ENCODE data around the gene EBLN1.

DNA sequence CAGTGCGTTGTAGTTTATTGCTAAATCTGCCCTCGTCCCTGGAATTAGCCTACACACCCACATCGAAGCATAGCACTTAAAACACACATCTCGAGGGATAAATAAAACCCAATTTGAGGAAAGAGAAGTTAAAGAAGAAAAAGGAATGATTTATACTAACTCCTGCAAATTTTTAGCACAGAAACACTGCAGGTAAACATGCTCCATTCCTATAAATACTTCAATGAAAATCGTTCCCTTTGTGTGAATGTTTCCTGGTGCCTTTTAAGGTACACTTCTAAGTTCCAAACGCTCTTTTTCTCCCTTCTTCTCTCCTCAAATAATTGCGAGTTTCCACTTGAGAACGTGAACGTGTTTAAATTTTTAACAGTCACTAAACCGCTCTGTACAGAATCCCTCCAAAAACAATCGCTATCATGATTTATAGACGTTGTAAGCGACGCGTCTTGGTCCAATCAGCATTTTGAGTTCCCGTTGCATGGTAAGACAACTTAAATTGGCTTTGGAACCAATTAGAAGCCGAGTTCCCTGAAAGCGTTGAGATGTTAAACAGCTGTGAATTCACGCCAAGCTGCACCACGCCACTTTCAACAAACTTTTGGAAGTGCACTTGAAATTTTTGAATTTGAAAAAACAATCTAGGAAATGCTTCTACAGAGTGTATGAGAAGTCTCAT lies 12.5 kb upstream of the EBLN1 start:
- TF ChIP-seq EZH2 (IDR thresholded peaks at IDR 0.05), result no peak
- TF ChIP-seq, protein P1, sequence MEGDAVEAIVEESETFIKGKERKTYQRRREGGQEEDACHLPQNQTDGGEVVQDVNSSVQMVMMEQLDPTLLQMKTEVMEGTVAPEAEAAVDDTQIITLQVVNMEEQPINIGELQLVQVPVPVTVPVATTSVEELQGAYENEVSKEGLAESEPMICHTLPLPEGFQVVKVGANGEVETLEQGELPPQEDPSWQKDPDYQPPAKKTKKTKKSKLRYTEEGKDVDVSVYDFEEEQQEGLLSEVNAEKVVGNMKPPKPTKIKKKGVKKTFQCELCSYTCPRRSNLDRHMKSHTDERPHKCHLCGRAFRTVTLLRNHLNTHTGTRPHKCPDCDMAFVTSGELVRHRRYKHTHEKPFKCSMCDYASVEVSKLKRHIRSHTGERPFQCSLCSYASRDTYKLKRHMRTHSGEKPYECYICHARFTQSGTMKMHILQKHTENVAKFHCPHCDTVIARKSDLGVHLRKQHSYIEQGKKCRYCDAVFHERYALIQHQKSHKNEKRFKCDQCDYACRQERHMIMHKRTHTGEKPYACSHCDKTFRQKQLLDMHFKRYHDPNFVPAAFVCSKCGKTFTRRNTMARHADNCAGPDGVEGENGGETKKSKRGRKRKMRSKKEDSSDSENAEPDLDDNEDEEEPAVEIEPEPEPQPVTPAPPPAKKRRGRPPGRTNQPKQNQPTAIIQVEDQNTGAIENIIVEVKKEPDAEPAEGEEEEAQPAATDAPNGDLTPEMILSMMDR (IDR thresholded peaks at IDR 0.05), result no peak
